Upper lobe of left lung (tissue), 4 donors: Measurements from ENCODE around the gene OAT.

ENCODE experiments used
- CTCF ChIP-seq, 6 experiments: fragments of 450-650 bp in 4 of 6; fragments of 200-600 bp in 2 of 6; sonication (generic) in 2 of 6; IDR thresholded peaks; one replicate each; pipeline ENCODE4 v1.5.1; 2016 to 2019; ENCODE audit warnings: antibody characterized with exemption in 6 of 6
- POLR2A ChIP-seq, 4 donors: fragments of 450-650 bp; IDR thresholded peaks; one replicate each; pipeline ENCODE4 v1.5.1; 2016 to 2017; ENCODE audit warnings: antibody characterized with exemption in 4 of 4, mild to moderate bottlenecking in 2 of 4
- POLR2AphosphoS5 ChIP-seq, 2 donors: sonication (generic); formaldehyde crosslinking; IDR thresholded peaks; one replicate each; pipeline ENCODE4 v1.5.1; 2017; ENCODE audit warnings: antibody characterized with exemption in 2 of 2

GRCh38 chr10:124390471-124391187, 28.1 kb downstream of the OAT start:
- TF ChIP-seq POLR2AphosphoS5 (IDR thresholded peaks at IDR 0.05), result no peak
- no peak for TF ChIP-seq POLR2A (IDR thresholded peaks at IDR 0.05)
- TF ChIP-seq CTCF (IDR thresholded peaks at IDR 0.05), result no peak
